IPS-NIHi11 (cell line): Measurements from ENCODE around the gene DGUOK.
"Not testable (repeated sequence)": the region's sequence is repeated elsewhere in the genome, so short reads cannot be mapped to it uniquely, and the experiment has no call there.

Source experiments
- DNase-seq: peaks from one replicate; pipeline ENCODE4 v3.0.0; 2012; ENCODE audit warnings: mixed read lengths, low spot score

DGUOK gene

DNA sequence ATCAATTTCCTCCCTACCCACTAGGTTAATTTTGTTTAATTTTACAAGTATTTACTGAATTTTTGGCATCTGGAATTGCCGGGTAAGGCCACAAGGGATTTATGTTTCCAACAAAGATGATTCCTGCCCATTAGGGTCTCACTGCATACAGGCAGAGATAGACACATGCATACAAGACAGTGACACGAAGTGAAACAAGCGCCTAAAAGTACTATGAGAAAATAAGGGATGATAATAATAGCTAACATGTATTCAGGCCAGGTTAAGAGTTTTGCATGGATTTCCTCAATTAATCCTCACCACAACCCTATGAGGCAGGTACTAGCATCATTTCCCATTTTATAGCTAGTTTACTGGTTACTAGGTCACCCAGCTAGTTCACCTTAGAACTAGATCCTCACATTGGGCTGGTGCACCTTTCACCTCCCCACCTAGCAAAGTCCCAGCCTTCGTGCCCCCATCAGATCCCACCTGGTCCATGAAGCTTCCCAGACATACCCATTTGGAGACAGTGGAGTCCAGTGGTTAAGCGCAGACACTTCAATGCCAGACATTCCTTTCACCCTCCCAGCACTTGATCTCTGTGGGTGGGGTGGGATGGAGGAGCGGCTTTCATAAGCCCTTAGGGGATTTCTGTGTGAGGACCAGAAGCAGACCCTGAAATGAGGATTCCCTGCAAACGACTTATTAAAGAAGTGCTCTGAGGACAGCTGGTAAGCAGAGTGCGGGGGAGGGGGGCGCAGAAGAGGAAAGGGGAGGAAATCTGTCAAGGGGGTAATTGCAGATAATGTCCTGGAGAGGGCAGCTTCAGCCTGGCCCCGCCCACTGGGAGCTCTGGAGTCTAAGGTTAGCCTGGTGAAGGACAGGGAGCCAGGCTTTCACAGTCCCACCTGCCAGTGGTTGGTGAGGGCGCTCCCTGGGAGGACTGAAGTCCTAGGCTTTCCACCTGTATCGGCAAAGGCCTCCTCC is 5.8 kb upstream of the DGUOK start:
- peak; percentile 86 for DNase-seq

GRCh38 chr2:73921581-73921980 is 5.1 kb upstream of the DGUOK start:
- no peak for DNase-seq

GRCh38 chr2:73922681-73923080 is 4.0 kb upstream of the DGUOK start:
- DNase-seq: no peak

DNA sequence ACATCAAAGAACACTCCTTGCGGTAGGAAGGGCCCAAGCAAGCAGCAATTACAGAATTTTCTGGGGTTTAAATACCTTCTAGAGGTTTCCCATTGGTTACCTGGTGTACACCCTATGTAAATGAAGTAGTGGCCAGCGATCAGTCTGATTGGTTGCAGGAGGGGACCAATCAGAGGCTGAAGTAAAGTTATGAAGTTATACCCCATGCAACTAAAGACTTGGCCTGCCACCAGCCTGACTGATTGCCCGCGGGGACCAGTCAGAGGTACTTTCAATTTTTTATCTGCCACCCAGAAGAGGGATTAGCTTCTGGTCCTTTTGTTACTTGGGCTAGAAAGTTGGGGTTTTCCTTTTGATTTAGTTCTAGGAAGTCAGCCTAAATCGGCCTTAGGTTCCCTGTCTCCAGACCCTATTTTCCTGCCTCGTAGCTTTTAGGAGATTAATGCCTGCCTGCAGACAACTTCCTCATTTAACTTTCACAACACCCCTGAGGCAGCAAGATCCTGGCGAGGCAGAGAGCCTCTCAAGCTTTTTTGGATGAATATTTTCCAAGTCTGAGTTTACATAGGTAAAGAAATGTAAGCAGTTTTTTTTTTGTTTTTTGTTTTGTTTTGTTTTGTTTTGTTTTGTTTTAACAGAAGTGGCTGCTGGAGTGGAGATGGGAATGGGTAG is 1.5 kb upstream of the DGUOK start:
- no peak for DNase-seq

GRCh38 chr2:73925853-73926492 is 707 bp upstream of the DGUOK start:
- no peak for DNase-seq

DNA sequence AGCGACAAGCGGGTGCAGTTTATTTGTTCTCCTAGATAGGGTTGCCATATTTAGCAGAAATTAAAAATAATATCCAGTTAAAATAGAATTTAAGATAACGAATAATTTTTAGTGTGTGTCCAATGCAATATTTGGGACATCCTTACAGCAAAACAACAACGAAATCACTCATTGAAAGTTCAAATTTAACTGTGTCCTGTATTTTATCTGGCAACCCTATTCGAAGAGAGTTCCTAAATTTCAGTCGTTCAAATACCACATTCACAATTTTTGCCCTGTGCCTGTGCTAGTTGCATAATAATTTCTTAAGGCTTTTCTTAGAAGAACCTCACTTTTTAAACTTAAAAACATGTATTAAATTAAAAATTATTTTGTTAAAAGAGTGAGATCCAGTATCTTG is 664 bp downstream of the DGUOK start:
- DNase-seq: no peak

DNA sequence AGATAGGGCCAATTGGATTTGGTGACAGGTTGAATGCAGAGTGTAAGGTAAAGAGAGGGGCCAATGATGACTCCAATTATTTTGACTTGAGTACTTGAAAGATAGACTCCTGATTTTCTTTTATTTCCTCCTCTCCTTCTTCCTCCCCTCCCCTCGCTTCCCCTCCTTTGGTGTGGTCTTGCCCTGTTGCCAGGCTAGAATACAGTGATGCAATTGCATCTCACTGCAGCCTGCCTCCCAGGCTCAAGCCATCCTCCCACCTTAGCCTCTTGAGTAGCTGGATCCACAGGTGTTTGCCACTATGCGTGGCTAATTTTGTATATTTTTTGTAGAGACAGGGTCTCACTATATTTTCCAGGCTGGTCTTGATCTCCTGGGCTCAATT is 2.3 kb downstream of the DGUOK start:
- DNase-seq: no peak

DNA sequence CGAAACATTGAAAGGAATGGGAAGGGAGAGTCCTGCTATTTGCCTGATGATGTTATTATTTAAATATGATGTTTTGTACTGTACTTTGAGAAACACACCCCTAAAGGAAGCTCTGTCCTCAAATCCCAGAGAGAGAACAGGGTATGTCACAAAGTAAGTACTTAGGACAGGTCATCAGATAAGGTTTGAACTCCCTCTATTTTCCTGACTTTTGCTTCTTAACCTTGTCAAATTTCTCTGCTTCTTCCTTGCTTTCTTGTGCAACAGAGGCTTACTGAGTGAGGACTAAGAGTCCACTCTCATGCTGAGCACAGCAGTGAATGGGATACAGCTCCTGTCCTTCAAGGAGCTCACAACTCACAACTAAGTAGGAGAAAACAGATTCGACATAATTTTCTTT is 3.7 kb downstream of the DGUOK start:
- no peak for DNase-seq

GRCh38 chr2:73931531-73932500 is 5.1 kb downstream of the DGUOK start:
- DNase-seq: no peak

GRCh38 chr2:73933194-73933593 is 6.5 kb downstream of the DGUOK start:
- no peak for DNase-seq

DNA sequence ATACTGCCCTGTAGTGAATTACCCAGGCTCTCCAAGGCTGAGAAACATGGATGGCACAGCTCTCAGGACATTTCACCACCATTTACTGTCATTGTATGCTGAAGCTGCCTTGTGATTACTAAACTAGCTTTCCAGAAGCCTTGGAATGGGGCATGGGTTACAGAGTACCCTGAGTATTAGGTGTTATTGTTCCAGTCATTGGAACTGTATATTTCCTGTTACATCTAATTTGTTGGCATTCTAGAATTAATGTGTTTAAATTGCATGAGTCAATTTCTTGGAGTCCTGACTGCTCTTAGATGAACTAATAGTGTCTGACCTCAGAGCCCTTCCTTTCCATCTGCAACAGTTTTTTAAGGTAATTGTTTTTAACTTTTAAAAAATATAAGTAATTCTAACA is 9.0 kb downstream of the DGUOK start:
- DNase-seq: no peak

- no peak for DNase-seq
These were observed 10.6 kb downstream of the DGUOK start for GRCh38 chr2:73937103-73937885.

DNA sequence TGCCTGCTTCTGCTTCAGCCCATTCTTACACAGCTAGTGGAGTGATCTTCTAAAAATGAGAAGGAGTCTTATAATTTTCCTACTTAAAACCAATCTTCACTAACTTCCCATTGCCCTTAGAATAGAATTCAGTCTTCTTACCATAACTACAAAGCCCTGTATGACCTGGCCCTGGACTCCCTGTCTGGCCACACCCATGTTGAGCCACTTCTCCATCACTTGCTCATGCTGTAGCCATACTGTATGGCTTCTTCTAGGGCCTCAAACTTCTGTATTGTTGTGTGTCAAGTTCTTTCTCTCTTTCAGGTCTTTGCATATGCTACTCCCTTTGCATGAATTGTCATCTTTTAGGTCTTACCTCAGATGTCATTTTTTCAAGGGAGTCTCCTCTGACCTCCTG is 11.2 kb downstream of the DGUOK start:
- no peak for DNase-seq

GRCh38 chr2:73938718-73939352 is 12.2 kb downstream of the DGUOK start:
- DNase-seq: no peak

DNA sequence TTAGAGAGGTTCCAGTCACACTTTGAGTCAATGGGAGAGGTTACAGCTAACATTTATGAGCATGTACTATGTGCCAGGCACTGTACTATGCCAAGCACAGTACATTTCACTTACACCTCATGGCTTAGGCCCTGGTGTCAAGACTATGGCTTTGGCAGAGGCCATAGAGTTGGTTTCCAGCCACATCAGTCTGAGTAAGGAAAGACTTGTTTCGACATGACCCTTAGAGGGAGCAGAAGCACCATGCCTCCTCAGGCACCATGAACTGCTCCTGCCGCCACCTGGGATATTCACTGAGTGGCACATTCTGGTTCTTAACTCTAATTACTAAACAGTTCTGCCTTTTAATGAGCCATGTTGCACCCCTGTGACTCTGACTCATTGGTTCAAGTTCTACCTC is 12.7 kb downstream of the DGUOK start:
- peak; percentile 38 for DNase-seq

DNA sequence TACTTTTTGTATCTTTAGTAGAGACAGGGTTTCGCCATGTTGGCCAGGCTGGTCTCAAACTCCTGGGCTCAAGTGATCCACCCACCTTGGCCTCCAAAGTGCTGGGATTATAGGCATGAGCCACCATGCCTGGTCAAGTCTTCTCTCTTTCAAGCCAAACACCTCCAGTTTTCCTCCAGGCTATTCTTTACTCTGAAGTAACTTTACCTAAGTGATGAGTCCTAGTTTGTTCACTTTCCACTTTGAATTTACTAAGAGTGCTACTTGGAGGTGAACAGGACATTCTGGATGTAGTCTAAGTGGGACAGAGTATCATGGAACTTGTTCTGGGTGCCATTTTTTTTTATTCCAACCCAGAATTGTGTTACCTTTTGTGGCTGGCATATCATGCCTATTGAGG is 13.4 kb downstream of the DGUOK start:
- not testable (repeated sequence) for DNase-seq

GRCh38 chr2:73942664-73943063 is 16.0 kb downstream of the DGUOK start:
- no peak for DNase-seq

DNA sequence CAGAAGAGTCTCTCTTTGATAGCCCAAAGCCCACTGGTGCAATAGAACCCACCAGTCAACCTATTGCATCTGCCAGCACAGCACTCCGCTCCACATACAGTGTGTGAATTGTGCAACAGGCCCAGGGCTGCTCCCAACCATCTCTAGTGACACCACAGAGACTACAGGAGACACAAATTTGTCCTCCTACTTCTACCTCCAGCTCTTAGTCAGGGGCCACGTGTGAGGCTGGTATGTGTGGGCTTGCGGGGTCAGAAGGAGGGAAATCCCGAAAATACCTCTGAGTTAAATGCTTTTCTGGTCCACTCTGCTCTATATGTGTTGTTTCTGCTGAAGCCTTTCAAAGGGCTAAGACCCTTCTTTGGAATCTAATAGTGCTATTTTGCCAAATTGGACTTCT is 18.0 kb downstream of the DGUOK start:
- DNase-seq: no peak

GRCh38 chr2:73946215-73946614 is 19.5 kb downstream of the DGUOK start:
- no peak for DNase-seq

GRCh38 chr2:73946666-73947065 is 20.0 kb downstream of the DGUOK start:
- no peak for DNase-seq
